ENCODE data around the gene ARRDC2. TPM values are rescaled to one million over a fixed set of nuclear protein-coding genes. Genes with fewer than 3 reads are reported as not detected.
A peak's percentile ranks its signal among the peaks of the same experiment; 100 is the strongest.

Gene ARRDC2
- total RNA-seq, 4 donors from 2014 or later, result 31.9 to 64.6 (median 47.5) TPM

- Histone ChIP-seq H3K27ac (peak overlapping the region in 3 of 4 donors; percentile 71 to 94 (median 89)), H3K9me3 (no peaks in the 10 kb centered on the region), H3K4me3 (peak overlapping the region; percentile 63 to 70), H3K4me1 (peaks cover 0 to 66% (median 3%) of the 10 kb centered on the region in 3 donors), H3K36me3 (peaks cover 0 to 64% of the 10 kb centered on the region in 2 donors), H3K27me3 (no peaks in the 10 kb centered on the region)
- TF ChIP-seq, protein P1, sequence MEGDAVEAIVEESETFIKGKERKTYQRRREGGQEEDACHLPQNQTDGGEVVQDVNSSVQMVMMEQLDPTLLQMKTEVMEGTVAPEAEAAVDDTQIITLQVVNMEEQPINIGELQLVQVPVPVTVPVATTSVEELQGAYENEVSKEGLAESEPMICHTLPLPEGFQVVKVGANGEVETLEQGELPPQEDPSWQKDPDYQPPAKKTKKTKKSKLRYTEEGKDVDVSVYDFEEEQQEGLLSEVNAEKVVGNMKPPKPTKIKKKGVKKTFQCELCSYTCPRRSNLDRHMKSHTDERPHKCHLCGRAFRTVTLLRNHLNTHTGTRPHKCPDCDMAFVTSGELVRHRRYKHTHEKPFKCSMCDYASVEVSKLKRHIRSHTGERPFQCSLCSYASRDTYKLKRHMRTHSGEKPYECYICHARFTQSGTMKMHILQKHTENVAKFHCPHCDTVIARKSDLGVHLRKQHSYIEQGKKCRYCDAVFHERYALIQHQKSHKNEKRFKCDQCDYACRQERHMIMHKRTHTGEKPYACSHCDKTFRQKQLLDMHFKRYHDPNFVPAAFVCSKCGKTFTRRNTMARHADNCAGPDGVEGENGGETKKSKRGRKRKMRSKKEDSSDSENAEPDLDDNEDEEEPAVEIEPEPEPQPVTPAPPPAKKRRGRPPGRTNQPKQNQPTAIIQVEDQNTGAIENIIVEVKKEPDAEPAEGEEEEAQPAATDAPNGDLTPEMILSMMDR (IDR thresholded peaks at IDR 0.05), result no peak
- TF ChIP-seq POLR2AphosphoS5 (IDR thresholded peaks at IDR 0.05), result no peak
- no peak for TF ChIP-seq POLR2A (IDR thresholded peaks at IDR 0.05)
- no peak for TF ChIP-seq EP300 (IDR thresholded peaks at IDR 0.05)
- WGBS, 2 donors (ENCODE audit: low coverage in 1 of 2), result 80% methylated on average over 2 to 7 of the region's 37 CpGs
- ATAC-seq, result no peak
These were observed 1.6 kb downstream of the ARRDC2 start for GRCh38 chr19:18009412-18010066.

DNA sequence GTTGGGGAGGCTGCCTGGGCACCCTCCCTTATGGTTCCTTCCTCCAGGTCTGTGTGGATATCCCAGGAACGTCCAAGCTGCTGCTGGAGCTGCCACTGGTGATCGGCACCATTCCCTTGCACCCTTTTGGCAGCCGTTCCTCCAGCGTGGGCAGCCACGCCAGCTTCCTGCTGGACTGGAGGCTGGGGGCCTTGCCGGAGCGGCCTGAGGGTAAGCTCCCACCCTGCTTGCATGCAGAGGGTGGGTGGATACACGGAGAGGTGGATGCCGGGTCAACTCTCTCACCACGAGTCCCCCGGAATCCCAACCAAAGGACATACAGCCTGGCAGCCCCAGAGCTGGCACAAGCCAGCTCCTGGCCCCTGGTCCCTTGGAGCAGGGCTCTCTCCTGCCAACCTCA is 2.2 kb downstream of the ARRDC2 start:
- Histone ChIP-seq H3K27ac (peak overlapping the region in 2 of 4 donors; percentile 26 to 89), H3K4me1 (peaks cover 0 to 68% (median 3%) of the 10 kb centered on the region in 3 donors), H3K9me3 (no peaks in the 10 kb centered on the region), H3K36me3 (peaks cover 0 to 69% of the 10 kb centered on the region in 2 donors), H3K4me3 (peak overlapping the region; percentile 63 to 70), H3K27me3 (no peaks in the 10 kb centered on the region)
- no CpG with 5 or more reads among the region's 11 CpGs for WGBS, 2 donors (ENCODE audit: low coverage in 1 of 2)
- ATAC-seq, result no peak
- TF ChIP-seq EP300 (IDR thresholded peaks at IDR 0.05) (no peak), POLR2A (IDR thresholded peaks at IDR 0.05) (no peak), POLR2AphosphoS5 (IDR thresholded peaks at IDR 0.05) (no peak)
- TF ChIP-seq, protein P1 (IDR thresholded peaks at IDR 0.05), result no peak

DNA sequence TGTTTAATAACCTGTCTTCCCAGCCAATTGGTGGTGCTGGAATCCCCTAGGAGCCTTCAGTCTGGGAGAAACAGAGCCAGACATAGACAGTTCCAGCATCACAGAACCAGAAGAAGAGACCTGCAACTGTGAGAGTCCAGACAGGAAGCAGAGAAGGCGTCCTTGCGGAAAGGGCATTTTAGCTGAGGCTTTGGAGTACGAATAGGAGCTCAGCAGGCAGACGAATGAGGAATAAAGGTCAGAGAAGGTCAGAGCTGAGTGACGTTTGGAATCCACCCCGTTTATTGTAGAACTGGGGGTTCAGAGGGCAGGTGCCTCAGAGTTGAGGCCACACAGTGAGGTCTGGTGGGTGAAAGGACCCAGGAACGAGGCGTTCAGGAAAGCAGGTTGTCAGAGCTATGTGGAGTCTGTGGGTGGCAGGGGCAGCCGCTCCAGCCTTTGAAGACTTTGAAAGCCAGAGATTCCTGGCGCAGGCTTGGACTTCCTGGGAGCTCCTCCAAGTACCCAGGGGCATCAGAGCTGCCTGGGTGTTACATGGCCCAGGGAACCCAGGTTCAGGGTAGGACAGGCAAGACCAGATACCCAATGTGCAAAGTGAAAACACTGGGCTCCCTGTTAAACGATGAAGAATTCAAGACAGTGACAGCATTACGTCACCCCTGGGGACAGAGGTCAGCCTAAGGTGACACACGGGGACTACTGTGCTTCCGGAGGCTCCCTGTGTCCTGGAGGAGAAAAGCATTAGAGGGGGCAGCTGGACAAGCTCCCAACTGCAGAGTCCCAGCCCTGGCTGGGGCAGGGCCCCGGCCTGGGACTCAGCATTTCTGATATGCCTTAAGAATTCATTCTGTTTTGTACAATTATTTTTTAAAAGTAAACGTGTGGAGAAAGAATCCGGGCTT is 5.5 kb downstream of the ARRDC2 start:
- peak overlapping the region in 1 of 2 donors; percentile 5 for H3K4me3 ChIP-seq
- H3K27me3 ChIP-seq, result no peaks in the 10 kb centered on the region
- no peaks in the 10 kb centered on the region for H3K9me3 ChIP-seq
- peak overlapping the region in 3 of 4 donors; percentile 34 to 70 (median 56) for H3K27ac ChIP-seq
- TF ChIP-seq EP300 (IDR thresholded peaks at IDR 0.05), result no peak
- no peak for TF ChIP-seq POLR2A (IDR thresholded peaks at IDR 0.05)
- TF ChIP-seq POLR2AphosphoS5 (IDR thresholded peaks at IDR 0.05), result no peak
- TF ChIP-seq, protein P1 (IDR thresholded peaks at IDR 0.05), result no peak
- ATAC-seq, result no peak
- H3K4me1 ChIP-seq, result peaks cover 0 to 76% (median 9%) of the 10 kb centered on the region in 3 donors
- H3K36me3 ChIP-seq, result peaks cover 0 to 72% of the 10 kb centered on the region in 2 donors
- WGBS, 2 donors (ENCODE audit: low coverage in 1 of 2), result 72 to 75% methylated on average over 8 of the region's 17 CpGs

GRCh38 chr19:18014197-18014596 is 6.2 kb downstream of the ARRDC2 start:
- H3K27ac ChIP-seq, result peak overlapping the region in 3 of 4 donors; percentile 34 to 70 (median 56)
- ATAC-seq, result no peak
- peaks cover 0 to 76% (median 9%) of the 10 kb centered on the region in 3 donors for H3K4me1 ChIP-seq
- peaks cover 0 to 65% of the 10 kb centered on the region in 2 donors for H3K36me3 ChIP-seq
- H3K4me3 ChIP-seq, result peak overlapping the region in 1 of 2 donors; percentile 5
- no peak for TF ChIP-seq POLR2A (IDR thresholded peaks at IDR 0.05)
- TF ChIP-seq, protein P1 (IDR thresholded peaks at IDR 0.05), result no peak
- TF ChIP-seq POLR2AphosphoS5 (IDR thresholded peaks at IDR 0.05), result no peak
- TF ChIP-seq EP300 (IDR thresholded peaks at IDR 0.05), result no peak
- no peaks in the 10 kb centered on the region for H3K9me3 ChIP-seq
- 76 to 96% methylated on average over 3 to 5 of the region's 6 CpGs for WGBS, 2 donors (ENCODE audit: low coverage in 1 of 2)
- H3K27me3 ChIP-seq, result no peaks in the 10 kb centered on the region

Data from gastroesophageal sphincter (tissue), 4 donors.